GM12873 (cell line): ENCODE measurements around the gene C3orf33.

Source experiments
- CTCF ChIP-seq: IDR thresholded peaks from 2 replicates; pipeline ENCODE4 v1.5.1; 2012; ENCODE audit warnings: low read depth, mild to moderate bottlenecking, moderate library complexity, low read length, control low read depth; ENCODE audit not compliant: insufficient read depth; ENCODE audit errors: missing control alignments

The C3orf33 gene

GRCh38 chr3:155772801-155773200 is 33.3 kb downstream of the C3orf33 start:
- TF ChIP-seq CTCF, result no peak

- TF ChIP-seq CTCF, result no peak
Measured at GRCh38 chr3:155771126-155771525, 35.0 kb downstream of the C3orf33 start.

- no peak for TF ChIP-seq CTCF
Measured at GRCh38 chr3:155766206-155766605, 39.9 kb downstream of the C3orf33 start.

GRCh38 chr3:155763870-155764463 is 42.1 kb downstream of the C3orf33 start:
- no peak for TF ChIP-seq CTCF

- no peak for TF ChIP-seq CTCF
Measured at GRCh38 chr3:155760653-155761052, 45.4 kb downstream of the C3orf33 start.

GRCh38 chr3:155757577-155757976 is 48.5 kb downstream of the C3orf33 start:
- TF ChIP-seq CTCF, result no peak

GRCh38 chr3:155753038-155753639 is 52.9 kb downstream of the C3orf33 start:
- TF ChIP-seq CTCF, result peak; percentile 48
